ENCODE data around the gene MBNL1. TPM values are rescaled to one million over a fixed set of nuclear protein-coding genes. Genes with fewer than 3 reads are reported as not detected.

The MBNL1 gene
- total RNA-seq, 1 experiment from 2014 or later = 265 TPM

DNA sequence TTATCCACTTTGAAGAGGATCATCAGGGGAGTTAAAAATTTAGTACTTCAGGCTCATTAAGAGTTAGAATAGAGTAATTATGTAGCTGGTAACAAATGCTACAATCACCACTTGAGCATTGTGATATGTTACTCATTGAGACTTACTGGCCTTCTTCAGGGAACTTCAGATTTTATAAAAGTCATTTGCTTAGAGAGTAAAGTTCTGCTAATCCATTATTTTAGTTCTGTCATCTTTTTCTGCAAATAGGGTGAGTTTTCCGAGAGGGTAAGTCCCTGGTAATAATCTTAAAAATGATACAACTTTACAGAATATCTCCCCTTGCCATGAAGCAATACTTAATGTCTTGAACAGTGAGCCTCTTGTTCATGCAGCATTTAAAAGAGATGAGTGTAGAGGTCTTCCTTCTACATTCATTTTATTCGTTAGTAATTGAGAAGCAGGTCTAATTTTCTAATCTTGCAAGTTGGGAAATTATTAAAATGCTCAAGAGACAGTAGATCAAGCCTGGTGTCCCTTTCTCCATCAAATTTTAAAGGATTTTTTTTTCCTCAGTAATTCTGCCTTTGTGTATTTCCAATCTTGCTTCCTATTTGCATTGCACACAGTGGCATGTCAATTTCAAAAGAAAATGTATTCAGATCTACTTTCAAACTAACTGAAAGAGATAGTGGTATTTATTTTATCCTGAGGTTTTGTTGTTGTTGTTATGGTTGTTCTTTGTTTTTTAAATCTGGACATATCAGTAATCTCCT is 52.6 kb downstream of the MBNL1 start:
- Histone ChIP-seq H3K4me1 (ENCODE audit: low read length) (peaks cover 66% of the 10 kb centered on the region), H3K4me2 (ENCODE audit: low read depth, low read length, poor library complexity, severe bottlenecking) (peak overlapping the region; percentile 23), H3K27me3 (ENCODE audit: low read length) (no peaks in the 10 kb centered on the region), H2AFZ (ENCODE audit: low read length) (no peak overlapping the region), H3K9me3 (ENCODE audit: low read length) (no peaks in the 10 kb centered on the region), H3K27ac (ENCODE audit: low read length) (peak overlapping the region; percentile 67), H3K9me2 (replicated peaks; ENCODE audit: insufficient read depth, low read length) (no peaks in the 10 kb centered on the region), H3K9ac (ENCODE audit: low read length) (no peak overlapping the region), H3K4me3 (ENCODE audit: low read length) (no peak overlapping the region), H3K36me3 (ENCODE audit: insufficient read depth, low read length) (peaks cover 45% of the 10 kb centered on the region), H4K20me1 (ENCODE audit: insufficient read depth, low read depth, low read length) (no peaks in the 10 kb centered on the region), H3K79me2 (ENCODE audit: low read length) (peaks cover 99% of the 10 kb centered on the region)
- DNase-seq = no peak

DNA sequence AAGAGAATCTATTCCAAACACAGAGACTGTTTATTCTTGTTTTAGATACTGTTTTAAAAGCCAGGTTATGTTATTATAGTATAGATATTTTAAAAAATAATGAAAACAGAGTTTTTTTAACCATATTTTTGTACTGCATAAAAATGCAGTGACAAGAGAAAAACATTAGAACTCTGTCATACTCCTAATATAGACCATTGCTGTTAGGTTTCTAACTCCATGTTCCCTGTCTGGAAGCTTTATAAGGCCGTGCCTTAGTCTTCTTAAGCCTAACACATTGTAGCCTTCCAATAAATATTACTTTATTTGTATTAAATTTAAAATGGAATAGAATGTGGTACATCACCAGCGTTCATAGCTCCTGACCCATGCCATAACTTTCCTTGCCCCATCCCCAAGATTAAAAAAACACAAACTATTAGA is 53.2 kb downstream of the MBNL1 start:
- H3K9ac ChIP-seq (ENCODE audit: low read length) = no peak overlapping the region
- peaks cover 43% of the 10 kb centered on the region for H3K36me3 ChIP-seq (ENCODE audit: insufficient read depth, low read length)
- H3K4me1 ChIP-seq (ENCODE audit: low read length) = peaks cover 62% of the 10 kb centered on the region
- no peak overlapping the region for H3K4me3 ChIP-seq (ENCODE audit: low read length)
- no peak for DNase-seq
- peak overlapping the region; percentile 19 for H3K4me2 ChIP-seq (ENCODE audit: low read depth, low read length, poor library complexity, severe bottlenecking)
- H3K79me2 ChIP-seq (ENCODE audit: low read length) = peaks cover 98% of the 10 kb centered on the region
- peak overlapping the region; percentile 67 for H3K27ac ChIP-seq (ENCODE audit: low read length)
- no peaks in the 10 kb centered on the region for H3K9me3 ChIP-seq (ENCODE audit: low read length)
- no peaks in the 10 kb centered on the region for H4K20me1 ChIP-seq (ENCODE audit: insufficient read depth, low read depth, low read length)
- H2AFZ ChIP-seq (ENCODE audit: low read length) = no peak overlapping the region
- no peaks in the 10 kb centered on the region for H3K9me2 ChIP-seq (replicated peaks; ENCODE audit: insufficient read depth, low read length)
- H3K27me3 ChIP-seq (ENCODE audit: low read length) = no peaks in the 10 kb centered on the region

DNA sequence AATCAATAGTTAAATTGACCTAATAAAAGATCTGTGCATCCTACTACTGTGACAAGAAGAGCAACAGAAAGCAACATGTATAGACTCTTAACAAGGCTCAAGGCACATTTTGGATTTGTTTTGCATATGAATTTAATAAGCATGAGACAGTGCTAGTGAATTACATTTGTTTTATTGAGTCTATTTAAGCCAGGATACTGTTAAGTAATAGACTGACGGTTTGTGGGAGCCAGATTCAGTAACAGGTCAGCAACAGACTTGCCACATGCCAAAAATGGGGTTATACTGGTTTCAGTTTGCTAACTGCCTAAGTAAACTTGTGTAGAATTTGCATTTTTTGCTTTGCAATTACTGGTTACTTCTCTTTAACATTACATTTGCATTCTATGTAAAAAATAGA is 54.0 kb downstream of the MBNL1 start:
- no peak overlapping the region for H3K4me3 ChIP-seq (ENCODE audit: low read length)
- no peaks in the 10 kb centered on the region for H4K20me1 ChIP-seq (ENCODE audit: insufficient read depth, low read depth, low read length)
- no peaks in the 10 kb centered on the region for H3K9me3 ChIP-seq (ENCODE audit: low read length)
- H3K27ac ChIP-seq (ENCODE audit: low read length) = peak overlapping the region; percentile 67
- H3K4me1 ChIP-seq (ENCODE audit: low read length) = peaks cover 60% of the 10 kb centered on the region
- DNase-seq = peak; percentile 69
- peaks cover 41% of the 10 kb centered on the region for H3K36me3 ChIP-seq (ENCODE audit: insufficient read depth, low read length)
- peaks cover 97% of the 10 kb centered on the region for H3K79me2 ChIP-seq (ENCODE audit: low read length)
- H3K4me2 ChIP-seq (ENCODE audit: low read depth, low read length, poor library complexity, severe bottlenecking) = peak overlapping the region; percentile 19
- no peak overlapping the region for H2AFZ ChIP-seq (ENCODE audit: low read length)
- no peaks in the 10 kb centered on the region for H3K27me3 ChIP-seq (ENCODE audit: low read length)
- H3K9ac ChIP-seq (ENCODE audit: low read length) = no peak overlapping the region
- no peaks in the 10 kb centered on the region for H3K9me2 ChIP-seq (replicated peaks; ENCODE audit: insufficient read depth, low read length)

DNA sequence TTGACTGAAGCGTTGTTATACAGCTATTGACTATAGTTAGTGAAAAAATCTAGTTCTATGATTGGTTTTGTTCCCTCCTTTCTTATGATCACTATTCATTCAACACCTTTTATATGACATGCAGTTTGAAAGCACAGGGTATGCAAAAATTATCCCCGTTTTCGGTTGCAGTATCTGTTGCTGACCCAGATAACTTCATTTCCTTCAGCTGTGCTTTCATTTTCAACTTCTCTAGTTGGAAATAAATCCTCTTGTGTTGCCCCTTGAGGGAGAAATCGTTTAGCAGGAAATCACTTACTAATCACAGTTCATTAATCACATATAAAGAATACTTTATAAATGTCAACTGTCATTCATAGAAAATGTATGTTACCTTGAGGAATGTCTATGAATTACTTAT is 55.1 kb downstream of the MBNL1 start:
- no peaks in the 10 kb centered on the region for H3K9me2 ChIP-seq (replicated peaks; ENCODE audit: insufficient read depth, low read length)
- H3K4me3 ChIP-seq (ENCODE audit: low read length) = no peak overlapping the region
- no peaks in the 10 kb centered on the region for H3K9me3 ChIP-seq (ENCODE audit: low read length)
- no peak overlapping the region for H3K9ac ChIP-seq (ENCODE audit: low read length)
- no peaks in the 10 kb centered on the region for H4K20me1 ChIP-seq (ENCODE audit: insufficient read depth, low read depth, low read length)
- H3K27ac ChIP-seq (ENCODE audit: low read length) = 0 out of 2 replicates have a peak overlapping the region, but pooled peaks have one; percentile 67
- no peaks in the 10 kb centered on the region for H3K27me3 ChIP-seq (ENCODE audit: low read length)
- H3K4me2 ChIP-seq (ENCODE audit: low read depth, low read length, poor library complexity, severe bottlenecking) = no peak overlapping the region
- peaks cover 97% of the 10 kb centered on the region for H3K79me2 ChIP-seq (ENCODE audit: low read length)
- no peak overlapping the region for H2AFZ ChIP-seq (ENCODE audit: low read length)
- DNase-seq = no peak
- peaks cover 58% of the 10 kb centered on the region for H3K4me1 ChIP-seq (ENCODE audit: low read length)
- peaks cover 41% of the 10 kb centered on the region for H3K36me3 ChIP-seq (ENCODE audit: insufficient read depth, low read length)

DNA sequence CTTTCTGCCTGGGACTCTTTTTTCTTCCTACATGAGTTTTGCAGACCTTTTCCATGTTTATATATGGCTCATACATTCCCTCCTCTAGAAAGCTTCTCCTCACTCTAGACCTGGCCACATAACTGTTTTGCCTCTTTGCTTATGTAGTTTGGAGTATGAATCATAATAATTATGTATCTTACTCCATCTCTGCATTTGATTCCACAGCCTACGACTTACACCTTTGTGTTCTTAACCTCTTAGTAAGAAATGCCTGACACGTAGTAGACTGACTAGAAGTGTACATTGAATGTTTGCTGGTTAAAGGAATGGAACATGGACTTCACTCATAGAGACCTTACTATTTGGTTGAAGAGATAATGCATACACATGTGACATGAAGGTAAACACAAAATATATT is 56.4 kb downstream of the MBNL1 start:
- peaks cover 47% of the 10 kb centered on the region for H3K4me1 ChIP-seq (ENCODE audit: low read length)
- H3K4me2 ChIP-seq (ENCODE audit: low read depth, low read length, poor library complexity, severe bottlenecking) = no peak overlapping the region
- H3K27ac ChIP-seq (ENCODE audit: low read length) = no peak overlapping the region

DNA sequence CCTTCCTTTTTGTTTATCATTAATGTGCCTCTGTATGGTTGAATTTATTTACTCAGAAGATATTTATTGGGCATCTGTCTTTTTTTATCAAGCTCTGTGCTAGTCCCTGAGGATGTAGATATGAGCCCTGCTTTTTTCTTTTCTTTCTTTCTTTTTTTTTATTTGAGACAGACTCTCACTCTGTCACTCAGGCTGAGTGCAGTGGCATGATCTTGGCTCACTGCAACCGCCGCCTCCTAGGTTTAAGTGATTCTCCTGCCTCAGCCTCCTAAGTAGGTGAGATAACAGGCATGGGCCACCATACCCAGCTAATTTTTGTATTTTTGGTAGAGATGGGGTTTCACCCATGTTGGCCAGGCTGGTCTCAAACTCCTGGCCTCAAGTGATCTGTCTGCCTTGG is 58.5 kb downstream of the MBNL1 start:
- Histone ChIP-seq H4K20me1 (ENCODE audit: insufficient read depth, low read depth, low read length) (no peaks in the 10 kb centered on the region), H3K36me3 (ENCODE audit: insufficient read depth, low read length) (peaks cover 23% of the 10 kb centered on the region), H2AFZ (ENCODE audit: low read length) (no peak overlapping the region), H3K4me1 (ENCODE audit: low read length) (peaks cover 34% of the 10 kb centered on the region), H3K27ac (ENCODE audit: low read length) (no peak overlapping the region), H3K9me3 (ENCODE audit: low read length) (no peaks in the 10 kb centered on the region), H3K4me2 (ENCODE audit: low read depth, low read length, poor library complexity, severe bottlenecking) (no peak overlapping the region), H3K9me2 (replicated peaks; ENCODE audit: insufficient read depth, low read length) (no peaks in the 10 kb centered on the region), H3K4me3 (ENCODE audit: low read length) (no peak overlapping the region), H3K9ac (ENCODE audit: low read length) (no peak overlapping the region), H3K27me3 (ENCODE audit: low read length) (no peaks in the 10 kb centered on the region), H3K79me2 (ENCODE audit: low read length) (peaks cover 96% of the 10 kb centered on the region)
- no peak for DNase-seq

More for the DNA sequence above, 56.4 kb downstream of the MBNL1 start:
- H4K20me1 ChIP-seq (ENCODE audit: insufficient read depth, low read depth, low read length) = no peaks in the 10 kb centered on the region
- H3K9me2 ChIP-seq (replicated peaks; ENCODE audit: insufficient read depth, low read length) = no peaks in the 10 kb centered on the region
- DNase-seq = no peak
- peaks cover 96% of the 10 kb centered on the region for H3K79me2 ChIP-seq (ENCODE audit: low read length)
- no peak overlapping the region for H2AFZ ChIP-seq (ENCODE audit: low read length)
- H3K36me3 ChIP-seq (ENCODE audit: insufficient read depth, low read length) = peaks cover 36% of the 10 kb centered on the region
- no peak overlapping the region for H3K4me3 ChIP-seq (ENCODE audit: low read length)
- H3K9ac ChIP-seq (ENCODE audit: low read length) = no peak overlapping the region
- H3K9me3 ChIP-seq (ENCODE audit: low read length) = no peaks in the 10 kb centered on the region
- no peaks in the 10 kb centered on the region for H3K27me3 ChIP-seq (ENCODE audit: low read length)

DNA sequence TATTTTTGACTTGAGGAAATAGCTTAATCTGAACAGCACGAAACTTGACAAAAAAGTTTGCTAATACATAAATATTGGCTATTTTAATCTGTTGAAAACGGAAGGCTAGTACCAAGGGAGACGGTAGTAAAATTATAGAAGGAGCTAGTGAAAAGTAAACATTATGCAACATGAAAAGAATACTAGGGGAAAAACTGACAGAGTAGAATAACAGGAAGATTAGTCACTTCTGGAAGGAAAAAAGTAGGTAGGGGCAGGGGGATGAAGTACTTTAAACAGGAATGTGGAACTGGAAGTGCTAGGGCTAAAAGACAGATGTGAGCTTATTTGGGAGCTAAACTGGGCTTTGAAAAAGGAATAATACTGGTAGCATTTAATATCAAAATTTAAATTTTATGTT is 60.1 kb downstream of the MBNL1 start:
- H3K79me2 ChIP-seq (ENCODE audit: low read length) = peaks cover 96% of the 10 kb centered on the region
- H3K9me2 ChIP-seq (replicated peaks; ENCODE audit: insufficient read depth, low read length) = no peaks in the 10 kb centered on the region
- H3K4me1 ChIP-seq (ENCODE audit: low read length) = peaks cover 37% of the 10 kb centered on the region
- H3K27ac ChIP-seq (ENCODE audit: low read length) = peak overlapping the region; percentile 35
- no peak overlapping the region for H3K4me3 ChIP-seq (ENCODE audit: low read length)
- no peak overlapping the region for H2AFZ ChIP-seq (ENCODE audit: low read length)
- no peaks in the 10 kb centered on the region for H3K9me3 ChIP-seq (ENCODE audit: low read length)
- H3K4me2 ChIP-seq (ENCODE audit: low read depth, low read length, poor library complexity, severe bottlenecking) = no peak overlapping the region
- no peak overlapping the region for H3K9ac ChIP-seq (ENCODE audit: low read length)
- H3K36me3 ChIP-seq (ENCODE audit: insufficient read depth, low read length) = peaks cover 14% of the 10 kb centered on the region
- no peaks in the 10 kb centered on the region for H4K20me1 ChIP-seq (ENCODE audit: insufficient read depth, low read depth, low read length)
- DNase-seq = no peak
- H3K27me3 ChIP-seq (ENCODE audit: low read length) = no peaks in the 10 kb centered on the region

DNA sequence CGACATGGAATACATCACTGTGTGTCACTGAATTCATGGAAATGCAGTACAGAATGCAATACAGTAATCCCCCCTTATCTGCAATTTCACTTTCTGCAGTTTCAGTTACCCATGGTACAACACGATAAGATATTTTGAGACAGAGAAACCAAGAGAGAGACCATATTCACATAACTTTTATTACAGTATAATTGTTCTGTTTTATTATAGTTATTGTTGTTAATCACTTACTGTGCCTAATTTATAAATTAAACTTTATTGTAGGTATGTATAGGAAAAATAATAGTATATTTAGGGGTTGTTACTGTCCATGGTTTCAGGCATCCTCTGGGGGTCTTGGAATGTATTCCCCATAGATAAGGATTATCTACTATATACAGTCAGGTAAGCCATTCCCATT is 61.8 kb downstream of the MBNL1 start:
- Histone ChIP-seq H3K4me2 (ENCODE audit: low read depth, low read length, poor library complexity, severe bottlenecking) (no peak overlapping the region), H3K27me3 (ENCODE audit: low read length) (no peaks in the 10 kb centered on the region), H4K20me1 (ENCODE audit: insufficient read depth, low read depth, low read length) (no peaks in the 10 kb centered on the region), H3K9ac (ENCODE audit: low read length) (no peak overlapping the region), H3K79me2 (ENCODE audit: low read length) (peaks cover 97% of the 10 kb centered on the region), H3K9me2 (replicated peaks; ENCODE audit: insufficient read depth, low read length) (no peaks in the 10 kb centered on the region), H3K4me3 (ENCODE audit: low read length) (no peak overlapping the region), H3K27ac (ENCODE audit: low read length) (no peak overlapping the region), H3K9me3 (ENCODE audit: low read length) (no peaks in the 10 kb centered on the region), H2AFZ (ENCODE audit: low read length) (no peak overlapping the region), H3K36me3 (ENCODE audit: insufficient read depth, low read length) (peaks cover 22% of the 10 kb centered on the region; the same call in 1 of the 2 replicates), H3K4me1 (ENCODE audit: low read length) (peaks cover 52% of the 10 kb centered on the region)
- DNase-seq = no peak

Measured in Karpas-422 (cell line).